PC-9 (cell line): Measurements from ENCODE around the gene NEURL3.

Experiments used
- EZH2 ChIP-seq: fragments of 200-600 bp; sonication (generic); IDR thresholded peaks from 2 replicates; pipeline ENCODE4 v1.8.0; 2017; ENCODE audit warnings: antibody characterized with exemption, low read depth
- TF ChIP-seq, protein P1 (sequence below): fragments of 200-600 bp; sonication (generic); conservative IDR thresholded peaks from 2 replicates; pipeline ENCODE4 v1.6.1; 2017; ENCODE audit warnings: mixed run types, antibody characterized with exemption, mild to moderate bottlenecking, moderate library complexity

DNA sequence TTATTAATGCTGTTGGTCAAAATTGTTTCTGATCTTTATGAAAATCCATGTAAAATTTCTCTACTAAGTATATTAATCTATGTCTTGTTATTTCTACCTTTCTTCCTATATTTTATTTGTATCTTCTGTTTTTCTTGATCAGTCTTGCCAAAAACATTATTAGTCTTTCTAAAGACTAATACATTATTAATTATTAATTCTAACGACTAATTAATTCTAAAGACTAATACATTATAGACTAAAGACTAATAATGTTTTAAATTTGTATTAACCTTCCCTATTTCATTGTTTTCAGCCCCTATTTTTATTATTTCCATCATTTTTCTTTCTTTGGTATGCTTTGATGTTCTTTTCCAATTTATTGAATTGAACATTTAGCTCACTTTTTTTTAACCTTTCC lies 27.7 kb downstream of the NEURL3 start:
- TF ChIP-seq, protein P1, sequence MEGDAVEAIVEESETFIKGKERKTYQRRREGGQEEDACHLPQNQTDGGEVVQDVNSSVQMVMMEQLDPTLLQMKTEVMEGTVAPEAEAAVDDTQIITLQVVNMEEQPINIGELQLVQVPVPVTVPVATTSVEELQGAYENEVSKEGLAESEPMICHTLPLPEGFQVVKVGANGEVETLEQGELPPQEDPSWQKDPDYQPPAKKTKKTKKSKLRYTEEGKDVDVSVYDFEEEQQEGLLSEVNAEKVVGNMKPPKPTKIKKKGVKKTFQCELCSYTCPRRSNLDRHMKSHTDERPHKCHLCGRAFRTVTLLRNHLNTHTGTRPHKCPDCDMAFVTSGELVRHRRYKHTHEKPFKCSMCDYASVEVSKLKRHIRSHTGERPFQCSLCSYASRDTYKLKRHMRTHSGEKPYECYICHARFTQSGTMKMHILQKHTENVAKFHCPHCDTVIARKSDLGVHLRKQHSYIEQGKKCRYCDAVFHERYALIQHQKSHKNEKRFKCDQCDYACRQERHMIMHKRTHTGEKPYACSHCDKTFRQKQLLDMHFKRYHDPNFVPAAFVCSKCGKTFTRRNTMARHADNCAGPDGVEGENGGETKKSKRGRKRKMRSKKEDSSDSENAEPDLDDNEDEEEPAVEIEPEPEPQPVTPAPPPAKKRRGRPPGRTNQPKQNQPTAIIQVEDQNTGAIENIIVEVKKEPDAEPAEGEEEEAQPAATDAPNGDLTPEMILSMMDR: no peak
- no peak for TF ChIP-seq EZH2
